Esophagus squamous epithelium (tissue), 4 donors: ENCODE results near the gene PNLIPRP1.

Experiments
- CTCF ChIP-seq, 6 experiments: fragments of 450-650 bp in 4 of 6; fragments of 200-600 bp in 2 of 6; sonication (generic) in 2 of 6; IDR thresholded peaks; one replicate each; pipeline ENCODE4 v1.5.1; 2016 to 2019; ENCODE audit warnings: antibody characterized with exemption in 6 of 6, mild to moderate bottlenecking in 4 of 6, moderate library complexity in 4 of 6
- POLR2A ChIP-seq, 4 donors: fragments of 450-650 bp; IDR thresholded peaks; one replicate each; pipeline ENCODE4 v1.6.1; 2017; ENCODE audit warnings: antibody characterized with exemption in 4 of 4, mild to moderate bottlenecking in 4 of 4, moderate library complexity in 3 of 4

DNA sequence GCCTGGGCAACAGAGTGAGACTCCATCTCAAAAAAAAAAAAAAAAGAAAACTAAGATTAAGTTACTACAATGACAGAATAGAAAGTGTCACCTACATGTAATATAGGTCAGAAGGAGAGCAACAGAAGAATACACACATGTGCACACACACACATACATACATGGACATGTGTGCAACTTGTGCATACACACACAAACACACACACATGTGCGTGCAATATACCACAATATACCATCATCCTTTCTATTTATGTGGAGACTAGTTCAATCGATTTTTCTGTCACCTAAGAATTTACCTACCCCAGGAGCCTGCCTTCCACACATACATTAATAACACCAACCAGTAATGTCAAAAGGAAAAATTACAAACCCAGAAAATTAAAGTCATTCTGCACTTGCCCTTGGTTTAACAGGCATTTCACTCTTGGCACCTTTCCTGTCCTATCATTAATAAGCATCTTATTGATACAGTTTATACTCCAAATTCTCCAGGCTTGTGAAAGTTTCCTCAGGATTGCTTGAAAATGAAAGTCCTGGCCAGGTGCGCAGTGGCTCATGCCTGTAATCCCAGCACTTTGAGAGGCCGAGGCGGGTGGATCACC lies 2.5 kb downstream of the PNLIPRP1 start:
- TF ChIP-seq CTCF (IDR thresholded peaks at IDR 0.05) (no peak), POLR2A (IDR thresholded peaks at IDR 0.05) (no peak)
